HG02938 (cell line): ENCODE results near the gene RENBP.
A peak's percentile ranks its signal among the peaks of the same experiment; 100 is the strongest.

ENCODE experiments used
- ATAC-seq: cut with Tn5 transposase; IDR thresholded peaks from one replicate; pipeline ENCODE4 v1.9.1; 2021; ENCODE audit warnings: mild to moderate bottlenecking, moderate library complexity; ENCODE audit not compliant: unreplicated experiment

The RENBP gene

DNA sequence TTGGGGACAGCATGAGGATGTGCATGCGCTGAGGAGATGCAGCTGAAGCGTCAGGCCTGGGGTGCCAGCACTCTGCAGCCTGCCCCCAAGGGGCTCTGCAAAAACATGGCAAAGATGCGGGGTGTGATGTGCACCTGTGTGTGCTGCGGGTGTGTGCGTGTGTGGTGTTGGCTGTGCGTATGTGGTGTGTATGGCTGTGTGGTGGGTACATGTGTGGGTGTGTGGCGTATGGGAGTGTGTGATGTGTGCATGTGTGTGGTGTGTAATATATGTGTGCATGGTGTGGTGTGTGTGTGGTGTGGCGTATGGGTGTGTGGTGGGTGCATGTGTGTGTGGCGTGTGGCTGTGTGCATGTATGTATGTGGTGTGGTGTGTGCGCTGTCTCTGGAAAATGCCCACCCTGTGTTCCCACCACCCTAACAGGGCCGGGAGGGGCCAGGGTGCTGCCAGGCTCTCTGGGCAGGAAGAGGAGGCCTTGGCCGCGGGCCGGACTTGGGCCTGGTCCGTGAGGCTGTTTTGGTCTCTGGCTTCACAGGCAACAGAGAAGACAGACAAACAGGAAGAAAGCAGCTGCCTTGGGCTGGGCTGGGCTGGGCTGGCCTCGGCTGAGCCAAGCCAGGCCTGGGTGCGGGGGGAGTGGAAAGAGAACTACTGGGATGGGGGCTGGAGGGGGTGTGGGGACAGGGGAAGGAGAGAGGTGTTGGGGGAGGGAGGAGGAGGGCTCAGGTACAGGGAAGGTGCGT is 41.0 kb downstream of the RENBP start:
- no peak for ATAC-seq

DNA sequence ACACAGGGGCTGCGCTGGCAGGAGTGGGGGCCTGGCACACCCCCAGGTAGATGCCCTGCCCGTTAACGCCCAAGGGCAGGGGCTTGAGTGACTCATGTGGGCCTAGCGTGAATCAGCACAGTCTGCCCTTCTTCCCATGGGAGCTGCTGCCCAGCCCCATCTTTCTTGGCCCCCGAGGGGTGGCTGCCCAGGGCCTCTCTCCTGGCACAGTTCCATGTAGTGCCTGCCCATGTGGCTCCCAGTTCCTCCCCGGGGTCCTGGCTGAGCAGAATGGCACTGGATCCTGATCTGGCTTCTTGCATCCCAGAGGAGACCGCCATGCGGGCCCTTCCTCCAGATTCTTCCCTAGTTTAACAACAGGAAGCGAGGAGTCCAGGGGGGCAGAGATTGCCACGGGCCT is 42.1 kb downstream of the RENBP start:
- ATAC-seq = no peak

DNA sequence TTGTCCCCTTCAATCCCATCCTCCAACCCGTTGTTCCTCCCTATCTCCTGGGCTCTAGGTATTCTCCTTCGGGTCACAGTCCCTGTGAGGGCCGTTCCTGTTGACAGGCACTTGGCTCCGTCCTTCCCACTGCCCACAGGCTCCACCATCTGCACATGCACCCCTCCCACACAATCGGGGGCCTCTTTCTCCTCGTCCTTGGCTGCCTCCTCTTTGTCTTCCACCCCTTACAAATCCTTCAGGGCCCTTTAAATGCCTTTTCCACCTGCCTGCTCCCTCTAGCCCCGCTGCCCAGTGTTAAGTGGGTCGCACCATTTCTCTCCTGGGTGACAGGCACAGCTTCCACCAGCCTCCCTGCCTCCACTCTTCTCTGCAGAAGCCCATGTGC is 42.7 kb downstream of the RENBP start:
- ATAC-seq = no peak

- ATAC-seq = peak; percentile 51
Observed at GRCh38 chrX:153900831-153901752, 43.4 kb downstream of the RENBP start.

- no peak for ATAC-seq
Observed at GRCh38 chrX:153897899-153898298, 46.5 kb downstream of the RENBP start.

DNA sequence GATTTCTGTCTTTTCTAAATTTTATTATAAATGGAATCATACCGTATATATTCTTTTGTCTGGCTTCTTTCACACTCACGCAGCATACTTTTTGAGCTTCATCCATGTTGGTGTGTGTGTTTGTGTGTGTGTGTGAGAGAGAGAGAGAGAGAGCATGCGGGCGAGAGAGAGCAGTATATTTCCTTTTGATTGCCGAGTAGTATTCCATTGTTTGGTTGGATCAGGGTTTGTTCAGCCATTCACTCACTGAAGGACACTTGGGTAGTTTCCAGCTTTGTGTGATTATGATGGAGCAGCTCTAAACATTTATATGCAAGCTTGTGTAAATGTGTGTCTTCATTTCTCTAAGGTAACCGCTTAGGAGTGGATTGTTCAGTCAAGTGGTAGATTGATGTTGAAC is 55.3 kb downstream of the RENBP start:
- no peak for ATAC-seq

- no peak for ATAC-seq
Observed at GRCh38 chrX:153888344-153888743, 56.1 kb downstream of the RENBP start.

DNA sequence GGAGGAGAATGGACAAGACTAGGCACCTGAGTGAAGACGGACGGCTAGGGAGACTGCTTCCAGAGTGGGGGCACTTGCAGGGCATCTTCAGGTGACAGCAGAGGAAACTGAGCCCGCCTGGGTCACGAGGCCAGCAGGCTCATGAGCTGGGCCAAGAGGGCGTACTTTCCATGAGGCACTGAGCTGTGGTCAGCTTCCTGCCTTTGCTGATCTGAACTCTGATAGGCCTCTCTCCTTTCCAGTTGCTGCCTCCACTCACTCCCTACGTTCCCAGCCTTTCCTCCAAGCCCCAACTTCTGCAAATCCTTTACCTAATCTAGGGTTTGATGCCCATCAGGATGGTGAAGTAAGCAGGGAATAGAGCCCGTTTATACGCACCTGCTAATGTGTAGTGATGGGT is 57.1 kb downstream of the RENBP start:
- no peak for ATAC-seq

GRCh38 chrX:153886915-153887314 is 57.5 kb downstream of the RENBP start:
- ATAC-seq = no peak

- ATAC-seq = no peak
Observed at GRCh38 chrX:153885968-153886903, 58.2 kb downstream of the RENBP start, which contains the start of gene L1CAM. TSS of gene L1CAM (minus strand) at chrX:153886173. CDS start at chrX:153875836, 10,337 bp downstream.
